NOMO-1 treated with dmso at 0.1 percent for 144 hours (cell line): ENCODE data around the gene LARP6.

Experiments
- DNase-seq: peaks from one replicate; lab custom pipeline; 2025; ENCODE audit not compliant: unreplicated experiment; lab: John Stamatoyannopoulos, UW

The LARP6 gene

DNA sequence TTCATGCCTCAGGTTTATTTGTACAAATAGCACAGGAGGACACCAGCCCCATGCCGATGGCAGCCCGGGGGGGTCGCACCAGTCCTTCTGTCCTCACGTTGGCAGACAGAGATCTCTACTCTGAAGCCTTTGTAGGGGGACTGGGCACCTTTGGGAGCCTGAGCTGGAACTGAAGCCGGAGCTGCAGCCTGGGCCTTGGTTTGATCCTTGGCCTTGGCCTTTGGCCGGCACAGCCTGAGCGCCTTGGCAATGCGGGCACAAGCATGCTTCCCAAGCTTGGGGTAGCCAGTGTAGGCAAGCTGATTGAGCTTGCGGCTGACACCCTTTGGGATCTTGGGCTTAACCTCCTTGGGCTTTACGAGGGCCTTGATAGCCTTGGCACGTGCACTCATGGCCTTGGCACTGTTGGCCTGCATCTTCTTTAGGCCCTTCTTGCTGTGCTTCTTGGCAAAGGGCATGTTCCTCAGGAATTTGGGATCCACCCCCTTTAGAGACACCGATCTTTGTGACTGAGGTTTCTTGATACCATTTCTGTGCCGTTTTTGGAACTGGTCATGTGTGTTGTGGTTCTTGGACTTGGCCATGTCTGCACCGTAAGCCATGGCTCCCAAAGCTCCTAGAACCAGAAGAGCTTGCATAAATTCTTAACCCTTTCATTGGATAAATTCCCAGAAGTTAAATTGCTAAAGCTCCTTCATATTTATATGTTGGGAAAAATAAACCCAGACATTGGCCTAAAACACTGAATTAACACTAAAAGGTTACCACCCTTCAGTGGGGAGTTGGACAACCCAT lies 57.2 kb downstream of the LARP6 start:
- DNase-seq = no peak

GRCh38 chr15:70795311-70795665 lies 58.7 kb downstream of the LARP6 start:
- no peak for DNase-seq

GRCh38 chr15:70794596-70795310 lies 59.2 kb downstream of the LARP6 start:
- DNase-seq = no peak

DNA sequence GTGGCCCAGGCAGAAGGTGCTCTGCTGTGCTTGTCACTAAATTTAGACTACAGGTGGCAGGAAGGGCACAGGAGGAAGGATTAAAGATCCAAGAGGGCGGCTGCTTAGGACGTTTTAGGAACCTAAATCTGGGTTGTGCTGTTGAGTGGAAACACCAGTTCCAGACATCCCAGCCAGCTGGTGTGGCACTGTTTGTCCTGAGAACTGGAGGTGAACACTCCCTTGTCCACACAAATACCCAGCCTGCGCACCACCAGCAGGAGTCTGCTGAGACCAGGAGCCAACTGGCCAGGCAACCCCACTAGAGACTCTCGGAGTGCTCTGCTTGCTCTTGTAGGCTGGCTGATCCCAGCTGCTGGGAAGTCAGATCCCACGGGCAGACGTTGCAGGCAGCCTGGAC lies 60.3 kb downstream of the LARP6 start:
- DNase-seq = no peak

- no peak for DNase-seq
Observed at GRCh38 chr15:70792171-70792573, 61.8 kb downstream of the LARP6 start.

DNA sequence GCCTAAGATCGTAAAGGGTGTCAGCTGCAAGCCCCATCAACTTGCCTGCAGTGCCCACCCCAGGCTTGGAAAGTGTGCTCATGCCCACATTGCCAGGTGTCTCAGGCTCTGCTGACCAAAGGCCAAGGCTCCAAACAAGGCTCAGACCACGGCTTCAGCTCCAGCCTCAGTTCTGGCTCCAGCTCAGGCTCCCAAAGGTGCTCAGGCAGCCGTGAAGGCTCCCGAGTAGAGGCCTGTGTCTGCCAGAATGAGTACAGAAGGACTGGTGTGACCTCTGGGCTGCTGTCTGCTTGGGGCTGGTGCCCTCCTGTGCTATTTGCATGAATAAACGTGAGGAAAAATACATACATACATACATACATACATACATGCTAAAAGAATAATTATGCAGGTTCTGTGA lies 62.7 kb downstream of the LARP6 start:
- DNase-seq = no peak

- DNase-seq = no peak
Observed at GRCh38 chr15:70789213-70789612, 64.7 kb downstream of the LARP6 start.

GRCh38 chr15:70788114-70789049 lies 65.6 kb downstream of the LARP6 start:
- no peak for DNase-seq

DNA sequence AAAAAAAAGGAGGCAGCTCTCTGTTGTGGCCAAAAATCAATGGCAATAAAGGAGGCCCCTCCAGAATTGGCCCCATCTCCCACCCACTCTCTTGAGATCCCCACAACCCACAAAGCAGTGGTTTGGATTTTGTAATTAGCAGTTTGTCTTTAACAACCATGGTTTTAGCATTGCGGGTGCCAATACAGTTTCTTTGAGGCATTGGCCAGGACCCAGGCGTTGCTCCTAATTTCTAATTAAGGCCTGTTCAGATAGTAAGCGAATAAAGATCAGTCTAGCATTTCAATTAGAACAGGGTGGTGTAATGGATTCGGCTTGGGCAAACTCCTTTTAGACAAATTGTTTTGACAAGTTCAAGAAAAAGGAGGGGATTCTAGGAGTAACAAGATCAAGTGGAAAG lies 67.0 kb downstream of the LARP6 start:
- DNase-seq = no peak

- DNase-seq = no peak
Observed at GRCh38 chr15:70783610-70784022, 70.3 kb downstream of the LARP6 start.

GRCh38 chr15:70783041-70783440 lies 70.9 kb downstream of the LARP6 start:
- DNase-seq = no peak

DNA sequence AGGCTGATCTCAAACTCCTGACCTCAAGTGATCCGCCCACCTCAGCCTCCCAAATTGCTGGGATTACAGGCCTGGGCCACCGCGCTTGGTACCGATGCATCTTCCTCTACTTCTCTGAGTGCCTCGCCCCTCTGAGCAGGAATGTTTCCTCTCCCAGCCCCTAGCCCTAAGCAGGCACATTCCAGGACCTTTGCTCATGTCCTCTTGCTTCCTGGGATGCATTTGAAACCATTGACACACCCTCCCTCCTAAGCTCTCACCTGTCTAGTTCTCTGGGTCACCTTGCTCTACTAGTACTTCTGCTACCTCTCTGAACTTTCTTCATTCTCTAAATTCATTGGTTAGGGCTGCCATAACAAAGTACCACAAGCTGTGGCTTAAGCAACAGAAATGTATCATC lies 72.7 kb downstream of the LARP6 start:
- DNase-seq = no peak
